Central memory CD4-positive, alpha-beta T cell (primary cell): Measurements from ENCODE around the gene KIF21B.
"Not testable (repeated sequence)": the region's sequence is repeated elsewhere in the genome, so short reads cannot be mapped to it uniquely, and the experiment has no call there.

Source experiments
- DNase-seq: peaks from one replicate; pipeline ENCODE4 v3.0.0; 2022

Gene KIF21B

DNA sequence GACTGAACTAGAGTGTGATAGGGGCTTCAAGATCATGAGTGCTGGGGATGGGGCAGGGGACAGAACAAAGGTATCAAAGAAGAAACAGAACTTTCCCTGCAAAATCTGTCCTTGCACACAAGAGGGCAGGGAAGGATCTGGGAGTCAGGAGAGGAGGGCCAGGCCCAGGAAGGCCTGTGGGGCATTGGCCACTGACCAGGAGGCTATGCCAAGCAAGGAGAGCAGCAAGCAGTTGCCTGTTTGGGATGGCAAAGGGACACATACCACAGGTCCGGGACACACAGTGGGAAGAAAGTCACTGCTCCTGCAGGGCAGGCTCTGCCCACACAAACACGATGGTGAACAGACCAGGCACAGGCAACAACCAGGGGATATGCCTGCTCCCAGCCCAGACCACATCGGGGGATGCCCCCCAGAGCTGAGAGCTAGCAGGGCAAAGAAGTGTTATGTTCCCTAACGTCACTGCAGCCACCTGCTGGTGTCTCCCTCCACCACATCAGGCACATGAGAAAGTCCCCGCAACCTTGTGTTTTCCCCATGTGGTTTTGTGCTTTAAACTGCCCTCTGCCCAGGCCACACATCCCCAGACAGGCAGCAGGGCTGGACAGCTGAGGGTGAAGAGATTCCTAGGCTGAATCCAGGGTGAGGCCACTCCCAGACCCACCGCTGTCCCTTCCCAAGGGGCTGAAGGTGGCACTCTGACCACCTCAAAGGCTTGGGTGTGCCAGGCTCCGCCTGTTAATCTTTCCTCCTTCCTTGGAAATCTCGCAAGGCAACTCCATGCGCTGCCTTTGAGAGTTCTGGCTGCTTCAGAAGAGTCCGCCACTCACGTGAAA, 53.6 kb downstream of the KIF21B start:
- no peak for DNase-seq

DNA sequence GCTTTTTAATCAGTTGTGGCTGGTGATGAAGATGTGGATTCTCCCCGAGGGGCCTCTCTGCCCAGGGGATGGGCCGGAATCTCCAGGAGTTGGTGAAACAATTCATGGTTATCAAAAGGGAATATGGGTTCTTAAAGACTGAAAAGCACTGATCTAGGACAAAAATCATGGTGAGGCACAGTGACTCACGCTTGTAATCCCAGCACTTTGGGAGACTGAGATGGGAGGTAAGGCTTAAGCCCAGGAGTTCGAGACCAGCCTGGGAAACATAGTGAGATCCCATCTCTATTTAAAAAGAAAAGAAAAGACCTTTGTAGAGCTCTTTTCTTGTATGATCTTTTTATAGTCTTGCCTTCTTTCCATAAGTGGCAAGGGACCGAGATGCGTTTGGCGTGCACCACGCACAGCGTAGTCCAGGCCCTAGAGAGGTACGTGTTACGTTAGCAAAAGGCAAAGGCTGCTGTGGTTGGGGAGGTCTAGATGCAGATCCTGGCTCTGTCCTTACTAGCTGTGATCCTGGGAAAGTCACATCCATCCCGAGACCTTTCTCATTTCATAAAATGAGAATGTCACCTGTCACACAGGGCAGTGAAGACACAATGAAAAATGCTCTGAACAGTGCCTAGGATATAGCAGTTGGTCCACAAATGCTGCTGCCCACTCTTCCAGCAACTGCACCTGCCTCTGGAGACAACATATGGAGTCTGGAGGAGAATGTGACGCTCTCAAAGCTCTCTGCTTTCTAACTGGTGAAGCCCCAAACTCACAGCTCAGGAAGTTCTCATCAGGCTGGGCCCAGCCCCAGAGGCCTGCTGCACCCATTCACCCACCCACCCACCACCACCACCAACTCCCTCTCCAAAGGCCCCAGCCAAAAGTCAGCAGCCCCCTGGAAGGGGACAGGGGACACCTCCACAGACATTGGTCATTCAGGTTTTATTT, 54.8 kb downstream of the KIF21B start:
- no peak for DNase-seq

DNA sequence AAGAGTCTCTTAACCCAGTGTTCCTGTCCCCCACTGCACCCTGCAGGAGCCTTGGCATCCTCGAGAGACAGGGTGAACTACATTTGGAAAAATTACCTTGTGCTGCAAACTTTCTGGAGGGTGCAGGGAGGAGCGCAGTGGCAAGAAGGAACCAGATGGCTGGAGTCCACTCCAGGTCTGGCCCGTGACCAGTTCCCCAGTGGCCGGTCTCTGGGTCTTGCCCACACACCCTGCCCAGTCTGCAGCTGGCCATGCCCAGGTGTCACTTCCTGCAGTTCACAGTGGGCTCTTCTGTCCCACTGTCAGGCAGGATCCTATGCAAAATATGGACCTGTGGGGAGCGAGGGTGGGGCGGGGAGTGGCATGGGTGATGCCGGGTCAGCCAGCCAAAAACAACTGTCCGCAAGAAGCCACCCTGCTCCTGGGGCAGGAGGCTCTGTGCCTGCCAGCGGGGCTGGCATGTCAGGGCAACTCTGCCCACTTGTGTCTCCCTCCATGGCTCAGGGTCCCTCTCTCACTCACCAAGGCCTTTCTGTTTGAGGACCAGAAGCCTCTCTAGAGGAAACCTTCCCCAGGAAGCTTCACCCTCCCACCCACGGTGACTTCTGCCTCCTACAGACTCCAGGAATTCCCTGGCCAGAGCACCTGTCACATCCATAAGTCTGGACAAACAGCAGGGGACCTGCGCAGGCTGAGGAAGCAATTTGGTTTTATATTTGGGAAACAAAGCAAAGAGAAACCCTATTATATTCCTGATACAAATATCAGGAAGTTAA, 55.6 kb downstream of the KIF21B start:
- no peak for DNase-seq

DNA sequence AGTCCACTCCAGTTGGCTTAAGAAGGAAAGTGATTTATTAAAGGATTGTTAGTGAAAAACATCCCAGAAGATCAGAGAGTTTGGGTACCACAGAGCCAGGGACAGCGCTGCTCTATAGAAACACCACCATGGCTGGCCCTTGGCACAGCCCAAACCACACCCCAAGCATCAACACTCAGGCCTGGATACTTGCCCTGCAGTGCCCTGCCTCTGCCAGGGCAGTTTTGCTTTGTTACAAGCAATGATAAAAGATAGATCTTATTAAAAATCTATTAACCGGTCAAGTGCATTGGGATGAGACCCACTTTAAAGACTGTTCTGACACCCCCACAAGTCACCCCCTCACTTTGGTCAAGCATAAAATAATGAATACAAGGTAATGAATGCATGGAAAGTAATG, 56.6 kb downstream of the KIF21B start:
- no peak for DNase-seq

DNA sequence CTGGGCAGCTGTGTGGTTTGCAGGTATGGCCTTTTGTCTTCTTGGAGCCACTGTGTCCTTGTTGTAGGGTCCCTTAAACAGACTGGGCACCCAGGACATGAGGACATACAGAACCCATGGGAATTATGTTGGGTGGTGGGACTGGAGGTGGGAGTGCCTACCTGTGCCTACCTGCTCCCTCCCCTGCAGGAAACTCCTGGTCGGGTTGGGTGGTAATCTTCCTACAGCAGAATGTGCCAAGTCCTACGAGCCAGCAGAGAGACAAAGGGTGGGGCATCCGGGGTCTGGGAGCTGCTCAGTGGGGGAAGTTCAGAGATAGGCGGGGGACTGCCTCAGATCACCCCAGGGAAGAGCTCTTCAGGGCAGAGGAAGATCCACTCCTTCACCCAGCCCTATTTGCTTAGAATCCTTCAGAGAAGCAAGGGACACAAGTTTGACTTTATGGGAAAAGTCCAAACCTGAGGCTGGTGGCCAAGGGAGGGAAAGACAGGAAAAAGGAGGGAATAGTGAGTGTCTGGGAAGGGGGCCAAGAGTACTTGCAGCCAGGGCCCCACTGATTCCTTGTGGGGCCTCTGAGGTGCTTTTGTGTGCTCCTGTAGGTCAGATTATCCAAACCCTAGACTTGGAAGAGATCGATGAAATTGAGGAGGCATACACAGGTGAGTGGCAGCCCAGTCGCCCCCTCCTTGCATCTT, 58.3 kb downstream of the KIF21B start:
- no peak for DNase-seq

DNA sequence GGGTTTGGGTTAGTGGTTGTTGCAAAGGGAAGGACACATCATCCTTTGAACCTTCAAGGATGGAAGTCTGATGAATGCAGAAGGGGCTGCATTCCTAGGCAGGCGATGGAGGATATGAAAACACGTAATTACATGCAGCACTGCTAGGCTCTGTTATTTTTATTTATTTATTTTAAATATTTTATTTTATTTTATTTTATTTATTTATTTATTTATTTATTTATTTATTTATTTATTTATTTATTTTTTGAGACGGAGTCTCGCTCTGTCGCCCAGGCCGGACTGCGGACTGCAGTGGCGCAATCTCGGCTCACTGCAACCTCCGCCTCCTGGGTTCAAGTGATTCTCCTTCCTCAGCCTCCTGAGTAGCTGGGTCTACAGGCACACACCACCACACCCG, 59.6 kb downstream of the KIF21B start:
- not testable (repeated sequence) for DNase-seq

DNA sequence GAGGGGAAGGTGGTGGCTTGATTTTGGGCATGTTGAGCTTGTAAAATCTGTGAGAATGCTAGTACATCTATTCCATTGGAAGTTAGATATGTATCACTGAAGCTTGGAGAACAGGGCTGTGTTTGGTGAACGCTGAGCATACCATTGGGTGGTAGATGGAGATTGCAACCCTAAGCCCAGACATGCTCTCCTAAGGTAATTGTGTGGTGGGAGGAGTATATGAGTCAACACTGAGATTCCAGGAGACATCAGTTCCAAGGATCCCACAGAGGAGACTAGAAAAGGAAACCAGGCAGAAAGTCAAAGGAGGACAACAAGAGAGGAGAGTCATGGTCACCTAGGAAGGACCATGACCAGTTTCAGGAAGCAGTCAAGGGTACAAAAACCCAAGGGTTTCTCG, 60.4 kb downstream of the KIF21B start:
- DNase-seq, result no peak

DNA sequence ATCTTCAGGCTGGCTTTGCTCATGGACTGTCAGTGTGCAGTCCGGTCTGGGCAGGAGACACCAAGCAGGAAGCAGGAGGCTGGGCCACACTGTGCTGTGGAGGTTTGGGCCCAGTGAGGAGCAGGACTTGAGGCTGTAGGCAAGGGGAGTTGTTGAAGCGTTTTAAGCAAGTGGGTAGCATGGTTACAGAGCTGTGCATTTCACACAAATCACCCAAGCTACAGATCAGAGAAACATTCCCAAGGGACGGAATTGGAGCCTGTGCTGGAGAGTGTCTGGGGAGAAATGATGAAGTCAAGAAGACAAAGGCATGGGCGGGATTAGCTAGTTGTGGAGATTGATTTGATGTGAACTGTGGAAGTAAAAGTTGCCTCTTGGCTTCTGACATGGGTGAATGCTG, 60.9 kb downstream of the KIF21B start:
- DNase-seq, result no peak

DNA sequence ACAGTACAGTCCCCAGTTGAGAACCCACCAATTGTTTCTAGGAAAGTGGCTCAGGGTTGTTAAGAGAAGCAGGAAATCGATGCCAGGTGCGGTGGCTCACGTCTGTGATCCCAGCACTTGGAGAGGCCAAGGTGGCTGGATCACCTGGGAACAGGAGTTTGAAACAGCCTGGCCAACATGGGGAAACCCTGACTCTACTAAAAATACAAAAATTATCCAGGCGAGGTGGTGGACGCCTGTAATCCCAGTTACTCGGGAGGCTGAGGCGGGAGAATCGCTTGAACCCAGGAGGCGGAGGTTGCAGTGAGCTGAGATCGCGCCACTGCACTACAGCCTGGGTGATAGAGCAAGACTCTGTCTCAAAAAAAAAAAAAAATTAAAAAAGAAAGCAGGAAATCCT, 61.4 kb downstream of the KIF21B start:
- DNase-seq, result not testable (repeated sequence)

DNA sequence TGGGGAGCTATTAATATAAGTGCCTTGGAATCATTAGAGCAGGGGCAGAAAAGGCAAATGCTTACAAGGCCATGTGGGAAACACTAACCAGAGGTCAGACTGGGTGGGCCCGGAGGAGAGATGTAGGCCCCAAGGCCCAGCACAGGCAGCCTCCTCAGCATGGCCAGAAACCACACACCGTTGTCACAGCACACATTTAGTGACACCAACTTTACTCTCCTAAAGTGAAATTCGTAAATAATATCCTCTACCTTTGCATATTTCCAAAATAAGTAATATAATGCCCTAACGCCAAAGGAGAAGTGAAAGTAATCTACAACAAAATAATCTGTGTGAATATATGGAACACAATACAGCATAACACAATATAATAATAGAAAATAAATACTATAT, 62.6 kb downstream of the KIF21B start:
- DNase-seq, result no peak

DNA sequence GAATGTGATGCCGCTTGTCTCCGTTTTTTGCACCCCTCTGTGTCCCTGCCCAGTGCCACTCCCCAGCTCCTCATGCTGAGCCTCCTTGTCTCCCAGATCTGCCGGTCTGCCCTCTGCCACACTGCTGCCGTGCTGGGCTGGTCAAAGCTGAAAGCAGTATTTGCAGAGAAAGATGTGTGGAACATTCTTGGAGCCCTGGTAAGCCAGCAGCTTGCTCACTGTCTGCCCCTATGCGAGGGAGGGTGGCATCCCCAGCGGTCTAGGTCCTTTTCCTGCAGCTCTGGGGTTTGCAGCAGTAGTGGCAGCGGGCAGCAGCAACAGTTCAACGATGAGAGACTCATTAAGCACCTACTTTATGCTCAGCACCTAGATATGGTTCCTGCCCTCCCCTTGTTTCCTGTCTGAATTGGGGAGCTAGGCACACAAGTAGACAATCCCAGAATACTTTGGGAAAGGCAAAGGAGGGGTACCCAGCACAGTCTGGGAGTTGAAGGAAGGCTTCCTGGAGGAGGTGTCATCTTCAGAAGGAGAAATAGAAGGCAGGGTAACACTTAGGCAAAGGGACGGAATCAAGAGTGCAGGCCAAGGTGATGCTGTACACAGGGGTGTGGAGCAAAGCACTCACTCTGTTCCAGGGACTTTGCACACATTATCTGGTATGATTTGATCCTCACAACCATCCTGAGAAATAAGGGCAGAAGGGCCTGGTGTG, 63.1 kb downstream of the KIF21B start:
- no peak for DNase-seq

DNA sequence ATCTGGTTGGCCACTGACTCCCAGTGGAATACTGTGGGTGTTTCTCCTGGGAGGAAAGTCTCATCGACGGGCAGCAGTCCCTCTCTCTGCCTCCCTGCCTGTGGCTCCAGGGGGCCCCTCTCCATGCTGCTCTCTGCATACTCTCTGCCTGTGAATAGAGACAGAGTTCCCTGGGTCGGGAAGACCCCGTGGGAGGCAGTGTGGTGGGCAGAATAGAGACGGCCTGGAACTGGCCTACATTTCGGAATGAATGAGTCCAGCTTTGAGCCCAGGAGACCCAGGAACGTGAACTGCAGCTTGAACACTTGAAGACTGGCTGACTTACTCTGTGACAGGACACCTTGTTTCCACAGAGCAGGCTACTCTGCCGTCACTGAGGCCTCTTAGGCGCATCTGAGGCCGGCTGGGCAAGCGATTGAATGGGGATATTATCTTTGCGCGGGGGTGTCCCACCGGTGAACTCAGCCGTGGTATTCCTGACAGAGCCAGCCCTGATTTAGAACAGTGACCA, 64.0 kb downstream of the KIF21B start:
- DNase-seq, result no peak

DNA sequence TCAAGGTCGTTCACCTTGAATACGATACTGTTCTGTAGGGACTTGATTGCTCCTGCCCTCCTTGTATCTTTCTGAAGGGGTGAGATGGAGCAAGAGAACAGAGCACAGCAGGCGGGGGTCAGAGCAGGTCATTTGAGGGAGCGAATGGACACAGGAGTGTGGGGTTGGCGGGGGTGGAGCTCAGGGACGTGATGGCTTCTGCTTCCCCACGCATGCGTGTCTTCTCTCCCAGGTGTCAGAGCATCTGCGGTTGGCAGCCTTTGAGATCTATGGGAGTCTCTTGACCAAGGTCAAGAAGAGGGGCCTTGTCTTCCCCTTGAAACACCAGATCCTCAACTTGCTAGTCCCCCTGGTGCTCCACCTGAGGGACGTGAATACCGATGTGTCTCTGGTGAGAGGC, 64.9 kb downstream of the KIF21B start:
- DNase-seq, result no peak

DNA sequence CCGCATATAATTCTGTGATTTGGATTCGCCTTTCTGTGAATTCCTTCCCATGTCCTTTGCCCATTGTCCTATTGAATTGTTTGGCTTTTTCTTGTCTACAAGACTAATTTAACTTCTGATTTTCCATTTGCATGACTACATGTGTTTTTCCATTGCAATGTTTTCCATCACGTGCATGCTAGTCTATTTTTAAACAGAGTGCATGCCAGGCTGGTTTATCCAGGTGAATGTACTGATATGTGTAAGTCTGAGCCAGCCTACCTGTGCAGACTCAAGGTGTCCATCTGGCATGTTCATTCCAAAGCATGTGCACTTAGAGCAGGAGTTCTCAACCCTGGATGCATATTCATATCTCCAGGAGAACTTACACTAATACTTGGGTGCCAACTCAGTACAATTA, 69.1 kb downstream of the KIF21B start:
- no peak for DNase-seq

DNA sequence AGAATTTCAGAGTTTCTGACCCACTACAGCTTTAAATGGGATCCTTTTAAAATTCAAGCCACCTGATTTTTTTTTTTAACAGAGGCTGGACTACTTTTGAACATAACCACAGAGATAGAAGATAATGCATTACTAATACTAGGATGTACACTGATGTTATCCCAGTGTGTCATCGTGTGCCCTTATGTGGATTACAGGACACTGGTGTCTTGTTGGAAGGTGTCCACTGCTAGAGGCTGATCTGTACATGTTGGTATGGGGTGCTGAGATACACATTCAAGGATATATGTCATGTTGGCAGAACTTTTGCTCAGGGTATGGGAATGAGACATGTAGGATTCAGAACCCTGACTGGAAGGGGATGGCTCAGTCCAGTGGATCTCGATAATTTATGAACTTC, 72.5 kb downstream of the KIF21B start:
- DNase-seq, result no peak

DNA sequence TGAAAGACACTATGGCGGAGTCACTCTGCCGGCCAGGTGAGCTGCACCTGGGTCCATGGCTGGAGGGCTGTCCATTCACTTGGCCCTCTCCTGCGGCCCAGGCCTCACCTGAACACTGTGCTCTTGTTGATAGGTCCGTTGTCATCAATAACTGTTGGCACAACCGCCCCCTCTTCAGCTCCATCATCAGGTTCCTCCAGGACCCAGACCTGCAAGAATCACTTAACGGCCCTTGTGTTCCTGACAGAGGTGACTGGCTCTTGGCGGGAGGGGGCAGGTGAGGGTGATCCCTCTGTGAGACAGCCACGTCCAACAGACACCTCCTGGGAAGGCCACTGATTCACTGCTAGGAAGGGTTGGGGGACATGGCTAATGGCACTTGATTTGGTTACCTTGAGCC, 73.9 kb downstream of the KIF21B start:
- DNase-seq, result no peak

DNA sequence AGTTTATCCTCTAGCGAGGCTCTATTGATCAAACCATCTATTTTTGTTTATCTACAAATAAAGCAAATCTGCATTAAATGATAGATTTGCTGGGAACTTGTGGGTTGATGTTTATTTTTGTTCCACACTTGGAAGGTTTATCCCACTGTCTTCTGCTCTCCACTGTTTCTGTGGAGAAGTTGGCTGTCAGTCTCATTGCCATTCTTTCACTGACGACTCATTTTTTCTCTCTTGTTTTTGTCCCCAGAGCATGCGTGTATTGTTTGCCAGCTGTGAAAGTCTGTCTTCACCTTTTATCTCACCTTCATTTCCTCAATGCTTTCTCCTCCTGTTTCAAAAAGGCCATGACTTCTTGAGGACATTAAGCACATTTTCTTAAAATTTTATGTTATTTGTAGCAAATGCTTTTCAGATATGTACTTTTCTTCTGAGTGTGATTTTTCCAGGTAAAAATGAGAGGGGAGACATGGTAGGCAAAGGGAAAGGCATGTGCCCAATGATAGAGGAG, 76.4 kb downstream of the KIF21B start:
- DNase-seq, result no peak

DNA sequence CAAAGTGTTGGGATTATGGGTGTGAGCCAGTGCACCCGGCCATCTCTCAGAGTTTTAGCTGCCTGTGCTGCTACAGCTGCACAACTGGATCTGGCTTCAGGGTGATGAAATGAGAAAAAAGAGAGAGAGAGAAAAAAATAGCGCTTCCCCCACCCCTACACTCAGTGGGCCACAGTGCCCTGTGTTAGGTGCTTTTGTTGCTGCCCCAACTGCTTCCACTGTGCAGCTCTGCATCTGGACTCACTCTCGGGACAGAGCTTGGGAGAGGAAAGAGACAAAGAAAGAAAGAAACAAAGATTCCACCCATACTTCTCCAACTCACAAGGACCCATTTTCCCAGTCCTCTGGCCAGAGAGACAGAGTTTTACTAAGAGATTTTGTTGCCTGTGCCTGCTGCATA, 78.4 kb downstream of the KIF21B start:
- DNase-seq, result no peak

DNA sequence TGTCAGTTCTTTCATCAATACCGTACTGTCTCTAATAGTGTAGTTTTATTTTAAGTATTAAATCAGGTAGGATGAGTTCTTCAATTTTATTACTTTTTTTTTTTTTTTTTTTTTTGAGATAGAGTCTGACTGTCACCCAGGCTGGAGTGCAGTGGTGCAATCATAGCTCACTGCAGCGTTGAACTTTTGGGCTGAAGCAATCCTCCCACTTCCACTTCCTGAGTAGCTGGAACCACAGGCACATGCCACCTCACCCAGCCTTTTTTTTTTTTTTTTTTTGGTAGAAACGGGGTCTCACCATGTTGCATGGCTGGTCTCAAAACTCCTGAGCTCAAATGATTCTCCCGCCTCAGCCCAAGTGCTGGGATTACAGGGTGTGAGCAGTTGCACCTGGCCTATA, 84.6 kb downstream of the KIF21B start:
- DNase-seq, result no peak

DNA sequence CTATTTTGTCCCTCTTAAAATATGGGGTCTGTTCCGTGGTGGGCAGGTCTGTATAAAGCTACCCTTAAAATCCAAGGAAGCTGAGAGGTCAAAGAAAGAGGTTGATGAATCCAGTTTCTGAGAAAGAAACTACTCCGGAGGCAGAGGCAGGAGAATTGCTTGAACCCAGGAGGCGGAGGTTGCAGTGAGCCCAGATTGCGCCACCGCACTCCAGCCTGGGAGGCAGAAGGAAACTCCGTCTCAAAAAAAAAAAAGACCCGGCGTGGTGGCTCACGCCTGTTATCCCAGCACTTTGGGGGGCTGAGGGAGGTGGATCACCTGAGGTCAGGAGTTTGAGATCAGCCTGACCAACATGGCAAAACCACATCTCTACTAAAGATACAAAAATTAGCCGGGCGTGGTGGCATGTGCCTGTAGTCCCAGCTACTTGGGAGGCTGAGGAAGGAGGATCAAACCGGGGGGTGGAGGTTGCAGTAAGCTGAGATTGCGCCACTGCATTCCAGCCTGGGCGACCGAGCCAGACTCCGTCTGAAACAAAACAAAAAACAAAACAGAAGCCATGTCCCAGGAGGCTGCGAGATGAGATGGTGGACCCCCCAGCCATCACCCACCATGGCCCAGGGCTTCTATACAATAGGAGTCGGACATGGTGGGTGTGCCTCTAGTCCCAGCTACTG, 88.1 kb downstream of the KIF21B start:
- not testable (repeated sequence) for DNase-seq
